ENCODE measurements around the gene UEVLD. TPM values are rescaled to one million over a fixed set of nuclear protein-coding genes. Genes with fewer than 3 reads are reported as not detected.
A peak's percentile ranks its signal among the peaks of the same experiment; 100 is the strongest.

Gene UEVLD
- total and polyA plus RNA-seq, 2 donors = 8.5 to 10.1 TPM

GRCh38 chr11:18564149-18564548 is 24.4 kb downstream of the UEVLD start:
- no peaks in the 10 kb centered on the region for H3K27me3 ChIP-seq (ENCODE audit: control insufficient read depth in 2 of 2, insufficient read depth in 1 of 2, low read length in 1 of 2)
- H3K27ac ChIP-seq (ENCODE audit: low read depth in 1 of 2, low read length in 1 of 2) = no peak overlapping the region
- no peak overlapping the region for H3K4me3 ChIP-seq (ENCODE audit: low read length in 2 of 2)
- no peaks in the 10 kb centered on the region for H3K4me1 ChIP-seq (ENCODE audit: control insufficient read depth in 2 of 2, insufficient read depth in 2 of 2, low read length in 2 of 2)
- DNase-seq (ENCODE audit: low read depth in 6 of 9, low spot score in 9 of 9) = no peak
- H3K36me3 ChIP-seq (ENCODE audit: control insufficient read depth in 2 of 2, insufficient read depth in 2 of 2, low read length in 1 of 2) = peaks cover 0 to 11% of the 10 kb centered on the region in 2 donors
- no peaks in the 10 kb centered on the region for H3K9me3 ChIP-seq (ENCODE audit: control insufficient read depth in 2 of 2, insufficient read depth in 1 of 2, low read length in 1 of 2)

GRCh38 chr11:18563090-18563730 is 25.3 kb downstream of the UEVLD start:
- 98% methylated on average over 2 of the region's 2 CpGs for WGBS

GRCh38 chr11:18548001-18548400 is 40.5 kb downstream of the UEVLD start:
- H3K36me3 ChIP-seq (ENCODE audit: control insufficient read depth in 2 of 2, insufficient read depth in 2 of 2, low read length in 1 of 2) = peaks cover 6 to 11% of the 10 kb centered on the region in 2 donors
- H3K27me3 ChIP-seq (ENCODE audit: control insufficient read depth in 2 of 2, insufficient read depth in 1 of 2, low read length in 1 of 2) = no peaks in the 10 kb centered on the region
- 95% methylated on average over 2 of the region's 2 CpGs for WGBS
- no peak overlapping the region for H3K27ac ChIP-seq (ENCODE audit: low read depth in 1 of 2, low read length in 1 of 2)
- no peaks in the 10 kb centered on the region for H3K9me3 ChIP-seq (ENCODE audit: control insufficient read depth in 2 of 2, insufficient read depth in 1 of 2, low read length in 1 of 2)
- DNase-seq (ENCODE audit: low read depth in 6 of 9, low spot score in 9 of 9) = no peak
- H3K4me1 ChIP-seq (ENCODE audit: control insufficient read depth in 2 of 2, insufficient read depth in 2 of 2, low read length in 2 of 2) = no peaks in the 10 kb centered on the region
- no peak overlapping the region for H3K4me3 ChIP-seq (ENCODE audit: low read length in 2 of 2)

More at GRCh38 chr11:18563090-18563730, 25.3 kb downstream of the UEVLD start:
- Histone ChIP-seq H3K36me3 (ENCODE audit: control insufficient read depth in 2 of 2, insufficient read depth in 2 of 2, low read length in 1 of 2) (peaks cover 0 to 12% of the 10 kb centered on the region in 2 donors), H3K9me3 (ENCODE audit: control insufficient read depth in 2 of 2, insufficient read depth in 1 of 2, low read length in 1 of 2) (no peaks in the 10 kb centered on the region), H3K4me3 (ENCODE audit: low read length in 2 of 2) (no peak overlapping the region), H3K27ac (ENCODE audit: low read depth in 1 of 2, low read length in 1 of 2) (no peak overlapping the region), H3K4me1 (ENCODE audit: control insufficient read depth in 2 of 2, insufficient read depth in 2 of 2, low read length in 2 of 2) (no peaks in the 10 kb centered on the region), H3K27me3 (ENCODE audit: control insufficient read depth in 2 of 2, insufficient read depth in 1 of 2, low read length in 1 of 2) (no peaks in the 10 kb centered on the region)
- DNase-seq (ENCODE audit: low read depth in 6 of 9, low spot score in 9 of 9) = no peak

GRCh38 chr11:18540207-18541009 is 48.1 kb downstream of the UEVLD start:
- no peak overlapping the region for H3K4me3 ChIP-seq (ENCODE audit: low read length in 2 of 2)
- peak in 3 of 9 donors; percentile 20 to 51 (median 29) for DNase-seq (ENCODE audit: low read depth in 6 of 9, low spot score in 9 of 9)
- no peaks in the 10 kb centered on the region for H3K9me3 ChIP-seq (ENCODE audit: control insufficient read depth in 2 of 2, insufficient read depth in 1 of 2, low read length in 1 of 2)
- no peaks in the 10 kb centered on the region for H3K4me1 ChIP-seq (ENCODE audit: control insufficient read depth in 2 of 2, insufficient read depth in 2 of 2, low read length in 2 of 2)
- peaks cover 0 to 6% of the 10 kb centered on the region in 2 donors for H3K36me3 ChIP-seq (ENCODE audit: control insufficient read depth in 2 of 2, insufficient read depth in 2 of 2, low read length in 1 of 2)
- H3K27ac ChIP-seq (ENCODE audit: low read depth in 1 of 2, low read length in 1 of 2) = no peak overlapping the region
- 100% methylated on average over 1 of the region's 1 CpG for WGBS
- no peaks in the 10 kb centered on the region for H3K27me3 ChIP-seq (ENCODE audit: control insufficient read depth in 2 of 2, insufficient read depth in 1 of 2, low read length in 1 of 2)

GRCh38 chr11:18536209-18536608 is 52.3 kb downstream of the UEVLD start:
- no peaks in the 10 kb centered on the region for H3K27me3 ChIP-seq (ENCODE audit: control insufficient read depth in 2 of 2, insufficient read depth in 1 of 2, low read length in 1 of 2)
- no peaks in the 10 kb centered on the region for H3K4me1 ChIP-seq (ENCODE audit: control insufficient read depth in 2 of 2, insufficient read depth in 2 of 2, low read length in 2 of 2)
- DNase-seq (ENCODE audit: low read depth in 6 of 9, low spot score in 9 of 9) = no peak
- no peaks in the 10 kb centered on the region for H3K36me3 ChIP-seq (ENCODE audit: control insufficient read depth in 2 of 2, insufficient read depth in 2 of 2, low read length in 1 of 2)
- H3K27ac ChIP-seq (ENCODE audit: low read depth in 1 of 2, low read length in 1 of 2) = no peak overlapping the region
- H3K4me3 ChIP-seq (ENCODE audit: low read length in 2 of 2) = no peak overlapping the region
- WGBS = 92% methylated on average over 1 of the region's 1 CpG
- H3K9me3 ChIP-seq (ENCODE audit: control insufficient read depth in 2 of 2, insufficient read depth in 1 of 2, low read length in 1 of 2) = no peaks in the 10 kb centered on the region

- Histone ChIP-seq H3K27me3 (ENCODE audit: control insufficient read depth in 2 of 2, insufficient read depth in 1 of 2, low read length in 1 of 2) (no peaks in the 10 kb centered on the region), H3K4me1 (ENCODE audit: control insufficient read depth in 2 of 2, insufficient read depth in 2 of 2, low read length in 2 of 2) (no peaks in the 10 kb centered on the region), H3K4me3 (ENCODE audit: low read length in 2 of 2) (no peak overlapping the region), H3K27ac (ENCODE audit: low read depth in 1 of 2, low read length in 1 of 2) (no peak overlapping the region), H3K9me3 (ENCODE audit: control insufficient read depth in 2 of 2, insufficient read depth in 1 of 2, low read length in 1 of 2) (no peaks in the 10 kb centered on the region), H3K36me3 (ENCODE audit: control insufficient read depth in 2 of 2, insufficient read depth in 2 of 2, low read length in 1 of 2) (no peaks in the 10 kb centered on the region)
- 98% methylated on average over 1 of the region's 1 CpG for WGBS
- DNase-seq (ENCODE audit: low read depth in 6 of 9, low spot score in 9 of 9) = no peak
These were observed 54.3 kb downstream of the UEVLD start for GRCh38 chr11:18534245-18534644.

- no peak for DNase-seq (ENCODE audit: low read depth in 6 of 9, low spot score in 9 of 9)
- Histone ChIP-seq H3K4me3 (ENCODE audit: low read length in 2 of 2) (no peak overlapping the region), H3K36me3 (ENCODE audit: control insufficient read depth in 2 of 2, insufficient read depth in 2 of 2, low read length in 1 of 2) (no peaks in the 10 kb centered on the region), H3K27me3 (ENCODE audit: control insufficient read depth in 2 of 2, insufficient read depth in 1 of 2, low read length in 1 of 2) (no peaks in the 10 kb centered on the region), H3K4me1 (ENCODE audit: control insufficient read depth in 2 of 2, insufficient read depth in 2 of 2, low read length in 2 of 2) (no peaks in the 10 kb centered on the region), H3K9me3 (ENCODE audit: control insufficient read depth in 2 of 2, insufficient read depth in 1 of 2, low read length in 1 of 2) (no peaks in the 10 kb centered on the region), H3K27ac (ENCODE audit: low read depth in 1 of 2, low read length in 1 of 2) (no peak overlapping the region)
- WGBS = 98% methylated on average over 3 of the region's 3 CpGs
These were observed 55.2 kb downstream of the UEVLD start for GRCh38 chr11:18533365-18533764.

GRCh38 chr11:18527512-18527911 is 61.0 kb downstream of the UEVLD start:
- peak overlapping the region; percentile 95 to 98 for H3K27ac ChIP-seq (ENCODE audit: low read depth in 1 of 2, low read length in 1 of 2)
- WGBS = 69% methylated on average over 5 of the region's 5 CpGs
- DNase-seq (ENCODE audit: low read depth in 6 of 9, low spot score in 9 of 9) = peak in 1 of 9 donors; percentile 7
- H3K27me3 ChIP-seq (ENCODE audit: control insufficient read depth in 2 of 2, insufficient read depth in 1 of 2, low read length in 1 of 2) = no peaks in the 10 kb centered on the region
- peaks cover 0 to 6% of the 10 kb centered on the region in 2 donors for H3K36me3 ChIP-seq (ENCODE audit: control insufficient read depth in 2 of 2, insufficient read depth in 2 of 2, low read length in 1 of 2)
- peaks cover 6 to 7% of the 10 kb centered on the region in 2 donors for H3K4me1 ChIP-seq (ENCODE audit: control insufficient read depth in 2 of 2, insufficient read depth in 2 of 2, low read length in 2 of 2)
- H3K4me3 ChIP-seq (ENCODE audit: low read length in 2 of 2) = peak overlapping the region; percentile 59 to 67
- peaks cover 0 to 2% of the 10 kb centered on the region in 2 donors for H3K9me3 ChIP-seq (ENCODE audit: control insufficient read depth in 2 of 2, insufficient read depth in 1 of 2, low read length in 1 of 2)
